Upper lobe of left lung (tissue), 4 donors: ENCODE results near the gene NOL4L.

Experiments used
- EP300 ChIP-seq, 4 donors: sonication (generic); formaldehyde crosslinking; IDR thresholded peaks; one replicate each; pipeline ENCODE4 v1.5.1; 2017; ENCODE audit warnings: antibody characterized with exemption in 4 of 4, control low read depth in 2 of 4
- POLR2AphosphoS5 ChIP-seq, 2 donors: sonication (generic); formaldehyde crosslinking; IDR thresholded peaks; one replicate each; pipeline ENCODE4 v1.5.1; 2017; ENCODE audit warnings: antibody characterized with exemption in 2 of 2
- TF ChIP-seq, protein P1 (sequence below), 6 experiments: fragments of 450-650 bp in 4 of 6; fragments of 200-600 bp in 2 of 6; sonication (generic) in 2 of 6; IDR thresholded peaks; one replicate each; pipeline ENCODE4 v1.5.1; 2016 to 2019; ENCODE audit warnings: antibody characterized with exemption in 6 of 6

DNA sequence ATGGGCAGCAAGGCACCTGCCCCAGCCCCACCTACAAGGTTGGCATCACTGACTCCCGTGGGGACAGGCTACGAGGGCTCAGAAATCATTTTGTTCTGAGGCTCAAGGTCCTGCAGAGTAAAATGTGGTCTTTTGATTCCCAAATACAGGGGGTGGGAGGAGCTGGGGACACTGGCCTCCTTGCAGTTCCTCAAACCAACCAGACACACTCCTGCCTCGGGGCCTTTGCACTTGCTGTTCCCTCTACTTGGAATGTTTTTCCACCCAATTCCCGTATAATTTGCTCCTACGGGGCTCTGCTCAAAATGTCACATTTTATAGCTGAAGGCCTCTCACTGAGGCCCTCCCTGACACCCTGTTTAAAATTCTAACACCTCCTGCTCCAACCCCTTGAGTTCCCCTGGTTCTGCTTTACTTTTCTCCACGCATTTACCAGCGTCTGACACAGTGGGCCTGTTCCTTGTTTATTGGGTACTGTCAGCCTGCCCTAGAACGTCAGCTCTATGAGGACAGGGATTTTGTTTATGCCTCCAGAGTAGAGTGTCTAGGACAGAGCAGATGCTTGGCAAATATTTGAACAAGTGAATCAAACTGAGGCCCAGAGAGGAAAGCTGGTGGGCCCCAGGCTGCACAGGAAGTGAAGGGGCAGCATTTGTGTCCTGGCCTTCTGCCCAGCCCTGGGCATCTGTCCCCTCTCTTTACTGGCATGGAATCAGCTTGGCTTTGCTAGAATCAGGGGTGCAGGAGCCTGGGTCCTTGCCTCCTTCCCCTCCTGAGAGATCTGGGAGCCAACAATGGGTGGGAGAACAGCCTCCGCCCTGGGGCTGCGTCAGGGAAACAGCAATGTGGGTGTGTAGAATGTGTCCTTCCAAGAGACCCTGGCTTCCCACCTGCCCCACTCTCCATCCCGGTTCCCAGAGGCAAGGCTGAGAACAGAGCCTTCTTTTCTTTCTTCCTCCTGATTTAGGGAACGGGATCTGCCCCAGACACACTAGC lies 18.5 kb downstream of the NOL4L start:
- TF ChIP-seq, protein P1, sequence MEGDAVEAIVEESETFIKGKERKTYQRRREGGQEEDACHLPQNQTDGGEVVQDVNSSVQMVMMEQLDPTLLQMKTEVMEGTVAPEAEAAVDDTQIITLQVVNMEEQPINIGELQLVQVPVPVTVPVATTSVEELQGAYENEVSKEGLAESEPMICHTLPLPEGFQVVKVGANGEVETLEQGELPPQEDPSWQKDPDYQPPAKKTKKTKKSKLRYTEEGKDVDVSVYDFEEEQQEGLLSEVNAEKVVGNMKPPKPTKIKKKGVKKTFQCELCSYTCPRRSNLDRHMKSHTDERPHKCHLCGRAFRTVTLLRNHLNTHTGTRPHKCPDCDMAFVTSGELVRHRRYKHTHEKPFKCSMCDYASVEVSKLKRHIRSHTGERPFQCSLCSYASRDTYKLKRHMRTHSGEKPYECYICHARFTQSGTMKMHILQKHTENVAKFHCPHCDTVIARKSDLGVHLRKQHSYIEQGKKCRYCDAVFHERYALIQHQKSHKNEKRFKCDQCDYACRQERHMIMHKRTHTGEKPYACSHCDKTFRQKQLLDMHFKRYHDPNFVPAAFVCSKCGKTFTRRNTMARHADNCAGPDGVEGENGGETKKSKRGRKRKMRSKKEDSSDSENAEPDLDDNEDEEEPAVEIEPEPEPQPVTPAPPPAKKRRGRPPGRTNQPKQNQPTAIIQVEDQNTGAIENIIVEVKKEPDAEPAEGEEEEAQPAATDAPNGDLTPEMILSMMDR (IDR thresholded peaks at IDR 0.05) = no peak
- TF ChIP-seq POLR2AphosphoS5 (IDR thresholded peaks at IDR 0.05) (no peak), EP300 (IDR thresholded peaks at IDR 0.05) (no peak)
